ENCODE data around the gene CASP5.

DNA sequence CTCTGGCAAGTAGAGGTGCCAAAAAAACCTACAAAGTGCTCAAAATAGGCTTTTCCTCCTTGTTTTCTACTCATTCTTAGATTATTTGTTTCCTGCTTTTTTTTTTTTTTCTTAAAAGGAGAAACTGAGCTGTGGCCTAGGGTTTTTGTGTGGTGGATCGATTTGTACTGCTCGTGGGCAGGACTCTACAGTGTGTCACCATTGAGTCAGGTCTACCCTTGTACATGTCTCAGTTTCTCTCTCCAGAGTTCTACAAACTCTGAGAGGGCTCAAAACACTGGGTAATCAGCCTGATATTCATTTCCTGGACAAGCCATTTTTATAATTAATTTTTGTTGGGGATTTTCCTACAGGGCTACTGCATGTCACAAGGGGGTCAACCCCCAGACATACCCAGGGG lies 49.4 kb downstream of the CASP5 start:
- TF ChIP-seq, protein P1, sequence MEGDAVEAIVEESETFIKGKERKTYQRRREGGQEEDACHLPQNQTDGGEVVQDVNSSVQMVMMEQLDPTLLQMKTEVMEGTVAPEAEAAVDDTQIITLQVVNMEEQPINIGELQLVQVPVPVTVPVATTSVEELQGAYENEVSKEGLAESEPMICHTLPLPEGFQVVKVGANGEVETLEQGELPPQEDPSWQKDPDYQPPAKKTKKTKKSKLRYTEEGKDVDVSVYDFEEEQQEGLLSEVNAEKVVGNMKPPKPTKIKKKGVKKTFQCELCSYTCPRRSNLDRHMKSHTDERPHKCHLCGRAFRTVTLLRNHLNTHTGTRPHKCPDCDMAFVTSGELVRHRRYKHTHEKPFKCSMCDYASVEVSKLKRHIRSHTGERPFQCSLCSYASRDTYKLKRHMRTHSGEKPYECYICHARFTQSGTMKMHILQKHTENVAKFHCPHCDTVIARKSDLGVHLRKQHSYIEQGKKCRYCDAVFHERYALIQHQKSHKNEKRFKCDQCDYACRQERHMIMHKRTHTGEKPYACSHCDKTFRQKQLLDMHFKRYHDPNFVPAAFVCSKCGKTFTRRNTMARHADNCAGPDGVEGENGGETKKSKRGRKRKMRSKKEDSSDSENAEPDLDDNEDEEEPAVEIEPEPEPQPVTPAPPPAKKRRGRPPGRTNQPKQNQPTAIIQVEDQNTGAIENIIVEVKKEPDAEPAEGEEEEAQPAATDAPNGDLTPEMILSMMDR (conservative IDR thresholded peaks at IDR 0.05; ENCODE audit: low read depth, low read length) = no peak
- TF ChIP-seq EZH2phosphoT487 (IDR thresholded peaks at IDR 0.05; ENCODE audit: borderline replicate concordance, low read length) (no peak), EZH2 (IDR thresholded peaks at IDR 0.05; ENCODE audit: low read length, unreplicated experiment) (no peak)
